OCI-LY7 (cell line): Measurements from ENCODE around the gene DCP2.

Experiments
- CTCF ChIP-seq: fragments of 200-600 bp; sonication (generic); conservative IDR thresholded peaks from 2 replicates; pipeline ENCODE4 v1.5.1; 2014; ENCODE audit warnings: mild to moderate bottlenecking, antibody characterized with exemption, low read length, moderate library complexity, mixed read lengths
- EZH2phosphoT487 ChIP-seq: fragments of 200-600 bp; sonication (generic); IDR thresholded peaks from 2 replicates; pipeline ENCODE4 v1.6.1; 2018; ENCODE audit warnings: low read depth, borderline replicate concordance, mild to moderate bottlenecking, mixed run types, antibody characterized with exemption, low read length, moderate library complexity, mixed read lengths

GRCh38 chr5:113026211-113026610, 49.6 kb downstream of the DCP2 start:
- TF ChIP-seq CTCF (no peak), EZH2phosphoT487 (no peak)
